DMS114 treated with DMSO at 0.1 percent for 48 hours (cell line): ENCODE measurements around the gene EPHA10.

Source experiments
- DNase-seq: peaks from one replicate; lab custom pipeline; 2025; ENCODE audit not compliant: unreplicated experiment; lab: John Stamatoyannopoulos, UW

Gene EPHA10

DNA sequence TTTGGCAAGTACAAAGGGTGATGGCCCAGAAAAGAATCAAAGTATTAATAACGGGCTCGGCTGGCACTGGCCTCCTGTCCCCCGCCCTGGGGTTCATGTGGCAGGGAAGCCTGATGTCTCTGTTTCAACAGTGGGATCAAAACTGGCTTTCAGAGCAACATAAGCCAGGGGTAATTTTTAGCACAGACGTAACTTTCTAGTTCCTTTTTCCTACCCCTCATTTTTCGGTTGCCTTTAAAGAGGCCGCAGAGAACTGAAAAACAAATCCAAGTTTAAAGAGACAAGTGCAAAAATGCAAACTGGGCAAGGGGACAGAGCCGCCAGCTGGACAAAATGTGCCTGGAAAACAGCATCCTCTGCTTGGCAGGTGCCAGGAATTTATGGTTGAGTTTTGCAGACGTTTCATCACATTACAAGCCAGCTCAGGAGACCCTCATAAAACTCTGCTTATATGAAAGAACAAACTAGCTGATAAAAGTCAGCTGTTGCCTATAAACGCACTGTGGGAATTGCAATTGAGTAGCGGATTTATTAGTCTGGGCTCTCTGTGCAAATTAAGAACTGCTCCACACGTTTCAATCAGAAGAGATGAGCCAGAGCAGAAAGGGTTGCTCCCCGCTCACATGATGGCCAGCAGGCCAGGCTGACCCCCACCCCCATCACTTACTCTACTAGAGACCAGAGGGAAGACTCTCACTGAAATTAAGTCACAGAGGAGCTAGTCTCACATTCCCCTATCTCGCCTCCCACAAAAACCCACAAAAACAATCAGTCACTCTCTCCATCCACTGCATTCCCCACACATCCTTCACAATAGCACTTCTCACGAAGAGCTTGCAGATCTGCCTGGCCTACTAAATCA lies 88.4 kb downstream of the EPHA10 start:
- DNase-seq, result no peak

- no peak for DNase-seq
Observed at GRCh38 chr1:37673920-37674319, 91.0 kb downstream of the EPHA10 start.

DNA sequence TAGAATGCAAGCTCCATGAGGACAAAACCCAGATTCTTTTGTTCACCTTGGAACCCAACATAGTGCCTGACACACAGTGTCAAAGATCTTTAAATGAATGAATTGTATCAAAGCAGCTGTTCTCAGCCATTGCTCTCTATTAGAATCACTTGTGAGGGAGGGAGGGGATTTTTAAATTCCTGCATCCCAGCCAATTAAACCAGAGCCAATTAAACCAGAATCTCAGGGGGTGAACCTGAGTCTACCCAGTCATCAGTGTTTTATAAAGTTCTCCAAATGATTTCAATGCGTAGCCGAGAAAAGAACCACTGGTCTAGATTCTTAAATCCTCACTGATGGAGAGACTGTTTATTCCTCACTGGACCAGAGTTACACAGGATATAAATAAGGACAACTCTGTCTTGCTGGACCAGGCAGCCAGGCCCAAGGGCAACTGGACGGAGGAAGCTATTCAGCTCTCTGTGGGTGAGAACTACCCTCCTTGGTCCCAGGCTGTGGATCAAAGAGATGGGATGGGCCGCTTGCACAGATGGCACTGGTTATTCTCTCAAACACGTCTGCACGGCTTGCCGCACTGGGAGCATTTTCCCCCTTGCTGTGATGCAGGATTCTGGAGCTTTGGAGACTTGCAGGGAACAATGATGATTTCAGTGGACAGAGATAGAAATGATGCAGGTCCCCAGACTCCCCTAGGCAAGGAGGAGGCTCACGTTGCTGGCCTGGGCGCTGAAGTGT lies 92.6 kb downstream of the EPHA10 start:
- DNase-seq, result no peak

DNA sequence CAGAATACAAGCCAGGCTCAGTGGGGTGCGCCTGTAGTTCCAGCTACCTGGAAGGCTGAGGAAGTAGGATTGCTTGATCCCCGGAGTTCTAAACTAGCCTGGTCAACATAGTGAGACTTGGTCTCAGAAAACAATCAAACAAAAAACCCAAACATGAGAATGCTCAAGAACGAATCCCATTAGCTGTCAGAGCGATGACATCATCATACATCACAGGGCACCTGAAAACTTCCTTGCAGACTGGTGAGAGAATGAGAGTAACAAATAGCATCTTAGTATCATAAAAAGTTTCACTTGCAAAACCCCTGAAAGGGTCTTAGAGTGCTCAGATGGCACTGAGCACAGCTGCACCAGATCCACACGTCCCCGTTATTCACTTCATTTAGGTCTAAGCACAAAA lies 93.7 kb downstream of the EPHA10 start:
- DNase-seq, result no peak

- DNase-seq, result no peak
Observed at GRCh38 chr1:37670133-37670532, 94.8 kb downstream of the EPHA10 start.

- no peak for DNase-seq
Observed at GRCh38 chr1:37667023-37667671, 97.8 kb downstream of the EPHA10 start.

DNA sequence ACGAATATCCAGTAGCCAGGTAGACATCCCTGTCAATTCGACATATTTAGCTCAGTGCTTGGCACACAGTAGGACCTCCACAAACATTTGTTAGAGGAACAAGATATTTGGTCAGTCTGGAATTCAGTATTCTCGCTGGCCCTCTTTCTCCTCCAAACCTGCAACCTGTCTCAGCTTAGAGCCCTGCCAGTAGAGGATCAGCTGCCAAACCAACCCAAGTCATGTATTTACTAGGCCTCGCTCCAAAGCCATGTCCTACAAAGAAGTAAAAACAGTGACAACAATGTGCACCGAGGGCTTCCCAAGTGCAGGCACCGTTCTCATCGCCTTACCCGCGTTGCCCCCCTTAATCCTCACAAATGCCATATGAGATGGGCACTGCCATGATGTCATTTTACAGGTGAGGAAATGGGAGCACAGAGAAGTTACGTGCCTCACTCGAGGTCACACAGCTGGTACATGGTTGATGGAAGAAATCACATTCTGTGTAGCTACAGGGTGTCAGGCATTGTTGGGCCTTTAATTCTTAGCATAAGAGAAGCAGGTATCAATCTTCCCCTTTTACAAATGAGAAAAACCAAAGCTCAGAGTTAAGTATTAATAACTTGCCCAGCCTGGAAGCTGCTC lies 98.6 kb downstream of the EPHA10 start:
- DNase-seq, result no peak
